K562 (cell line): Measurements from ENCODE around the gene ODAD4. TPM values are rescaled to one million over a fixed set of nuclear protein-coding genes. Genes with fewer than 3 reads are reported as not detected.

Experiments used
- BMI1 ChIP-seq: fragments of 150-350 bp; IDR thresholded peaks from 2 replicates; pipeline ENCODE4 v1.6.1; 2014; ENCODE audit warnings: low read length
- CBX5 ChIP-seq: IDR thresholded peaks from 2 replicates; pipeline ENCODE4 v1.6.1; 2014; ENCODE audit warnings: low read depth, borderline replicate concordance
- CHD1 ChIP-seq: fragments of 200-600 bp; sonication (generic); IDR thresholded peaks from one replicate; pipeline ENCODE4 v1.6.1; 2012; ENCODE audit warnings: mild to moderate bottlenecking, moderate library complexity, low read length, inconsistent platforms
- CLOCK ChIP-seq: fragments of 250-450 bp; sonication (Bioruptor Pico); IDR thresholded peaks from 2 replicates; pipeline ENCODE4 v1.4.0; 2020; ENCODE audit warnings: mild to moderate bottlenecking, moderate library complexity, borderline replicate concordance
- DEAF1 ChIP-seq: fragments of 450-650 bp; formaldehyde crosslinking; IDR thresholded peaks from 2 replicates; pipeline ENCODE4 v1.4.0; 2020; ENCODE audit warnings: mild to moderate bottlenecking, moderate library complexity
- DPF2 ChIP-seq: fragments of 450-650 bp; IDR thresholded peaks from 2 replicates; pipeline ENCODE4 v1.6.1; 2016
- GATAD2B ChIP-seq: fragments of 450-650 bp; IDR thresholded peaks from 2 replicates; pipeline ENCODE4 v1.6.1; 2017; ENCODE audit warnings: mild to moderate bottlenecking, borderline replicate concordance
- HCFC1 ChIP-seq: IDR thresholded peaks from 2 replicates; pipeline ENCODE4 v1.6.1; 2012; ENCODE audit warnings: low read depth, low read length, improper control_type of control experiment
- HMGXB4 ChIP-seq: sonication (generic); formaldehyde crosslinking; IDR thresholded peaks from 2 replicates; pipeline ENCODE4 v1.8.1; 2023; ENCODE audit warnings: mild to moderate bottlenecking, missing genetic modification reagents
- POLR2AphosphoS2 ChIP-seq: IDR thresholded peaks from 2 replicates; pipeline ENCODE4 v1.6.1; 2012; ENCODE audit warnings: low read length, improper control_type of control experiment
- POLR2AphosphoS5 ChIP-seq: IDR thresholded peaks from 2 replicates; pipeline ENCODE4 v1.6.1; 2011; ENCODE audit warnings: mild to moderate bottlenecking, low read depth, low read length, moderate library complexity; ENCODE audit not compliant: control insufficient read depth, insufficient read depth
- TCF3 ChIP-seq: sonication (generic); formaldehyde crosslinking; IDR thresholded peaks from 2 replicates; pipeline ENCODE4 v1.4.0; 2020; ENCODE audit warnings: mild to moderate bottlenecking, missing genetic modification reagents
- TEAD2 ChIP-seq: fragments of 450-650 bp; IDR thresholded peaks from 2 replicates; pipeline ENCODE4 v1.6.1; 2016; ENCODE audit warnings: missing genetic modification characterization, control low read depth, missing compliant biosample characterization
- ZBTB1 ChIP-seq: sonication (generic); formaldehyde crosslinking; IDR thresholded peaks from 2 replicates; pipeline ENCODE4 v1.8.1; 2023; ENCODE audit warnings: missing genetic modification reagents, low read depth, mild to moderate bottlenecking, borderline replicate concordance
- ZNF140 ChIP-seq: fragments of 250-450 bp; sonication (Bioruptor Pico); IDR thresholded peaks from 2 replicates; pipeline ENCODE4 v1.8.0; 2021; ENCODE audit warnings: moderate library complexity, mild to moderate bottlenecking, inconsistent platforms
- ZNF143 ChIP-seq: sonication (generic); formaldehyde crosslinking; IDR thresholded peaks from 2 replicates; pipeline ENCODE4 v1.9.0; 2022; ENCODE audit warnings: mild to moderate bottlenecking, missing genetic modification reagents
- ZNF280A ChIP-seq: fragments of 450-650 bp; IDR thresholded peaks from 2 replicates; pipeline ENCODE4 v1.6.1; 2018; ENCODE audit warnings: mild to moderate bottlenecking, low read depth; ENCODE audit not compliant: partially characterized antibody
- ZNF668 ChIP-seq: fragments of 250-450 bp; sonication (Bioruptor Pico); IDR thresholded peaks from 2 replicates; pipeline ENCODE4 v1.8.0; 2022; ENCODE audit warnings: mild to moderate bottlenecking, inconsistent platforms
- polyA plus RNA-seq, 8 experiments: library from polyadenylated mRNA; depleted of rRNA in 4 of 8; stranded (reverse) in 5 of 8; unstranded in 3 of 8; fragments of >200 nt; fragmentation: Nextera tagmentation in 2 of 8; fragmentation: Illumina TruSeq in 1 of 8; extraction: Ambion mirVana in 2 of 8; extraction: Trizol in 1 of 8; gene quantifications; 2 replicates each; pipeline versions ENCODE4 v1.2.1 to v1.2.3, GENCODE V29; 2011 to 2014; ENCODE audit warnings: inconsistent platforms in 1 of 8, missing spikeins in 1 of 8
- total RNA-seq, 7 experiments: library from RNA; depleted of rRNA in 6 of 7; stranded (reverse); fragments of >200 nt in 6 of 7; fragmentation: Illumina TruSeq in 2 of 7; extraction: Trizol in 2 of 7; gene quantifications; 2 replicates each; pipeline versions ENCODE4 v1.2.1 to v1.2.3, GENCODE V29; 2011 to 2021; ENCODE audit warnings: low replicate concordance in 1 of 7

Gene ODAD4
- total and polyA plus RNA-seq, 9 of the 15 experiments (the other 6 are each of a cell fraction or from before 2014, with no cell fraction given) = 0.09 to 0.98 (median 0.51) TPM

GRCh38 chr17:41966463-41967140 is 36.2 kb downstream of the ODAD4 start, which contains the start of gene CNP (continued):
- no peak for TF ChIP-seq CHD1
- no peak; the same call in 1 of the 2 replicates for TF ChIP-seq POLR2AphosphoS2
- no peak for TF ChIP-seq ZNF140
- no peak for TF ChIP-seq ZNF668 (CRISPR knock-in tag)
- peak; percentile 82; the same call in 1 of the 2 replicates for TF ChIP-seq GATAD2B
- no peak for TF ChIP-seq POLR2AphosphoS5
- TF ChIP-seq HMGXB4 (CRISPR knock-in tag) = no peak
- TF ChIP-seq DPF2 = no peak; the same call in 1 of the 2 replicates
- no peak for TF ChIP-seq CLOCK
- TF ChIP-seq BMI1 = no peak
- no peak for TF ChIP-seq ZBTB1 (CRISPR knock-in tag)
- peak; percentile 35; the same call in 1 of the 2 replicates for TF ChIP-seq HCFC1
- no peak; the same call in 1 of the 2 replicates for TF ChIP-seq ZNF143
- TF ChIP-seq DEAF1 = no peak
- TF ChIP-seq TCF3 = no peak
- TF ChIP-seq CBX5 = no peak
- TF ChIP-seq TEAD2 = no peak
- no peak for TF ChIP-seq ZNF280A
